Common myeloid progenitor, CD34-positive (primary cell): ENCODE results near the gene FBXL16.

Source experiments
- CTCF ChIA-PET: fragments of 350-600 bp; sonication (Branson Sonifier 250); formaldehyde crosslinking; loops from one replicate; lab custom pipeline; 2021; ENCODE audit warnings: antibody characterized with exemption; lab: Charles Lee
- POLR2A ChIA-PET: fragments of 350-600 bp; sonication (Branson Sonifier 250); formaldehyde crosslinking; loops from one replicate; lab custom pipeline; 2021; ENCODE audit warnings: antibody characterized with exemption; lab: Charles Lee
- DNase-seq, 3 donors: peaks; one replicate each; pipeline versions ENCODE4 v3.0.0 to v3.0.0-alpha.2; 2013
- H3K27ac ChIP-seq, 2 experiments: 1 replicate in 1 of 2; 2 replicates in 1 of 2; pipeline ENCODE4 v1.7.0; 2013; ENCODE audit warnings: inconsistent platforms in 2 of 2, low read length in 2 of 2, mild to moderate bottlenecking in 2 of 2, low read depth in 1 of 2, moderate library complexity in 1 of 2; ENCODE audit not compliant: severe bottlenecking in 2 of 2, insufficient read depth in 1 of 2, poor library complexity in 1 of 2
- H3K27me3 ChIP-seq, 5 experiments: replicated peaks in 2 of 5; 1 replicate in 3 of 5; 2 replicates in 2 of 5; pipeline versions ENCODE4 v1.6.1 to v1.7.0; 2013; ENCODE audit warnings: low read length in 4 of 5, mild to moderate bottlenecking in 2 of 5, moderate library complexity in 2 of 5, inconsistent platforms in 1 of 5; ENCODE audit not compliant: insufficient read depth in 5 of 5, control insufficient read depth in 4 of 5
- H3K36me3 ChIP-seq, 4 experiments: 1 replicate in 2 of 4; 2 replicates in 2 of 4; pipeline versions ENCODE4 v1.6.1 to v1.7.0; 2013; ENCODE audit warnings: low read length in 3 of 4, control low read depth in 1 of 4, mild to moderate bottlenecking in 1 of 4; ENCODE audit not compliant: control insufficient read depth in 4 of 4, insufficient read depth in 4 of 4
- H3K4me1 ChIP-seq, 4 experiments: 1 replicate in 3 of 4; 2 replicates in 1 of 4; pipeline versions ENCODE4 v1.6.1 to v1.7.1; 2013; ENCODE audit warnings: low read length in 3 of 4, mild to moderate bottlenecking in 3 of 4, control low read depth in 1 of 4, inconsistent platforms in 1 of 4, moderate library complexity in 1 of 4; ENCODE audit not compliant: control insufficient read depth in 4 of 4, insufficient read depth in 4 of 4; ENCODE audit errors: control extremely low read depth in 1 of 4
- H3K4me3 ChIP-seq, 7 experiments: 1 replicate in 4 of 7; 2 replicates in 3 of 7; pipeline versions ENCODE4 v1.5.1 to v1.7.0; 2013; ENCODE audit warnings: mild to moderate bottlenecking in 7 of 7, low read length in 6 of 7, moderate library complexity in 6 of 7, inconsistent platforms in 2 of 7, low read depth in 2 of 7, control low read depth in 1 of 7; ENCODE audit not compliant: insufficient read depth in 4 of 7, control insufficient read depth in 1 of 7; ENCODE audit errors: extremely low read depth in 1 of 7
- H3K9me3 ChIP-seq, 5 experiments: 1 replicate in 4 of 5; 2 replicates in 1 of 5; pipeline versions ENCODE4 v1.6.1 to v1.7.1; 2013; ENCODE audit warnings: low read length in 4 of 5, mild to moderate bottlenecking in 2 of 5, inconsistent platforms in 1 of 5, low read depth in 1 of 5, moderate library complexity in 1 of 5; ENCODE audit not compliant: control insufficient read depth in 4 of 5, insufficient read depth in 2 of 5; ENCODE audit errors: control extremely low read depth in 1 of 5
- WGBS: methylation state at CpG from one replicate; pipeline ENCODE4 v1.1.5; 2013; ENCODE audit not compliant: insufficient coverage; 5-methylcytosine and 5-hydroxymethylcytosine counted together

The FBXL16 gene

GRCh38 chr16:704047-704446 is 1.6 kb downstream of the FBXL16 start:
- Histone ChIP-seq H3K36me3 (no peaks in the 10 kb centered on the region), H3K4me1 (peaks cover 0 to 9% (median 3%) of the 10 kb centered on the region in 4 experiments), H3K4me3 (no peak overlapping the region), H3K27me3 (peaks cover 0 to 97% (median 28%) of the 10 kb centered on the region in 5 experiments), H3K9me3 (no peaks in the 10 kb centered on the region), H3K27ac (no peak overlapping the region)
- ChIA-PET CTCF (interaction anchor here (0.6 to 2.6 kb wide), 3 partner anchors 8 to 1218 kb away, joined by 3 to 7 read pairs (median 6); no protein-coding TSS in a partner anchor), POLR2A (no interaction called here)
- DNase-seq, result no peak
- 93% methylated on average over 6 of the region's 7 CpGs for WGBS

GRCh38 chr16:703406-703805 is 2.2 kb downstream of the FBXL16 start:
- POLR2A ChIA-PET, result no interaction called here
- peaks cover 0 to 9% (median 3%) of the 10 kb centered on the region in 4 experiments for H3K4me1 ChIP-seq
- H3K27me3 ChIP-seq, result peaks cover 0 to 97% (median 29%) of the 10 kb centered on the region in 5 experiments
- no peak overlapping the region for H3K27ac ChIP-seq
- H3K36me3 ChIP-seq, result no peaks in the 10 kb centered on the region
- CTCF ChIA-PET, result interaction anchor here (1.3 to 2.6 kb wide), 3 partner anchors 8 to 11 kb away, joined by 4 to 7 read pairs (median 6); no protein-coding TSS in a partner anchor
- no peaks in the 10 kb centered on the region for H3K9me3 ChIP-seq
- no peak overlapping the region for H3K4me3 ChIP-seq
- no peak for DNase-seq
- WGBS, result 88% methylated on average over 12 of the region's 12 CpGs

- no peak for DNase-seq
- Histone ChIP-seq H3K9me3 (no peaks in the 10 kb centered on the region), H3K4me3 (no peak overlapping the region), H3K4me1 (peaks cover 0 to 9% (median 3%) of the 10 kb centered on the region in 4 experiments), H3K27me3 (peaks cover 0 to 96% (median 29%) of the 10 kb centered on the region in 5 experiments), H3K36me3 (no peaks in the 10 kb centered on the region), H3K27ac (no peak overlapping the region)
- ChIA-PET CTCF (interaction anchor here (1.0 to 1.8 kb wide), 6 partner anchors 9 to 80 kb away, joined by 3 to 7 read pairs (median 3); no protein-coding TSS in a partner anchor), POLR2A (interaction anchor here (0.6 to 0.7 kb wide), 2 partner anchors 12 to 816 kb away, joined by 3 read pairs; partner anchors contain the start of gene WDR24)
- 93% methylated on average over 13 of the region's 19 CpGs for WGBS
These were observed 3.3 kb downstream of the FBXL16 start for GRCh38 chr16:702341-702740.

GRCh38 chr16:700684-701584 is 4.7 kb downstream of the FBXL16 start:
- no peak overlapping the region for H3K27ac ChIP-seq
- H3K36me3 ChIP-seq, result no peaks in the 10 kb centered on the region
- CTCF ChIA-PET, result interaction anchor here (1.4 kb wide), 2 partner anchors 10 to 31 kb away, joined by 3 read pairs; no protein-coding TSS in a partner anchor
- H3K9me3 ChIP-seq, result no peaks in the 10 kb centered on the region
- peak in 2 of 3 donors; percentile 53 for DNase-seq
- peaks cover 0 to 94% (median 30%) of the 10 kb centered on the region in 5 experiments for H3K27me3 ChIP-seq
- no peak overlapping the region for H3K4me3 ChIP-seq
- peaks cover 0 to 7% (median 3%) of the 10 kb centered on the region in 4 experiments for H3K4me1 ChIP-seq
- WGBS, result 6% methylated on average over 62 of the region's 76 CpGs
- POLR2A ChIA-PET, result no interaction called here

- ChIA-PET POLR2A (no interaction called here), CTCF (interaction anchor here (1.2 kb wide), 1 partner anchor 13 kb away, joined by 4 read pairs; no protein-coding TSS in a partner anchor)
- Histone ChIP-seq H3K4me1 (peaks cover 0 to 20% (median 17%) of the 10 kb centered on the region in 4 experiments), H3K4me3 (no peak overlapping the region), H3K36me3 (no peaks in the 10 kb centered on the region), H3K27me3 (peaks cover 0 to 97% (median 26%) of the 10 kb centered on the region in 5 experiments), H3K9me3 (no peaks in the 10 kb centered on the region), H3K27ac (no peak overlapping the region)
- DNase-seq, result no peak
- WGBS, result 80% methylated on average over 17 of the region's 19 CpGs
These were observed 6.5 kb downstream of the FBXL16 start for GRCh38 chr16:698911-699671.

- POLR2A ChIA-PET, result interaction anchor here (0.7 kb wide), 1 partner anchor 15 kb away, joined by 3 read pairs; the partner anchor contains the start of gene STUB1
- Histone ChIP-seq H3K27ac (no peak overlapping the region), H3K36me3 (no peaks in the 10 kb centered on the region), H3K9me3 (no peaks in the 10 kb centered on the region), H3K4me3 (peak overlapping the region in 4 of 7 experiments; percentile 6 to 61 (median 57)), H3K4me1 (peaks cover 0 to 24% (median 21%) of the 10 kb centered on the region in 4 experiments), H3K27me3 (peaks cover 3 to 91% (median 15%) of the 10 kb centered on the region in 5 experiments)
- CTCF ChIA-PET, result interaction anchor here (1.1 to 2.2 kb wide), 3 partner anchors 9 to 15 kb away, joined by 3 to 7 read pairs (median 6); partner anchors contain the start of gene FBXL16
- 3% methylated on average over 71 of the region's 71 CpGs for WGBS
- peak in 1 of 3 donors; percentile 55 for DNase-seq
These were observed 10.1 kb downstream of the FBXL16 start for GRCh38 chr16:695355-696089.
